ENCODE data around the gene POU6F1. TPM values are rescaled to one million over a fixed set of nuclear protein-coding genes. Genes with fewer than 3 reads are reported as not detected.

POU6F1 gene
- total and polyA plus RNA-seq, 2 experiments from 2014 or later: 1.8 to 3.0 TPM

- Histone ChIP-seq H3K4me1 (ENCODE audit: insufficient read depth) (no peaks in the 10 kb centered on the region), H3K36me3 (ENCODE audit: low read depth) (no peaks in the 10 kb centered on the region), H2AFZ (no peak overlapping the region), H3K9me2 (ENCODE audit: insufficient read depth) (no peaks in the 10 kb centered on the region), H3K9ac (no peak overlapping the region), H3K79me2 (ENCODE audit: insufficient read depth) (no peaks in the 10 kb centered on the region), H3K27ac (no peak overlapping the region), H3K27me3 (replicated peaks; ENCODE audit: insufficient read depth) (no peaks in the 10 kb centered on the region), H3K9me3 (ENCODE audit: low read depth) (no peaks in the 10 kb centered on the region), H3K4me3 (no peak overlapping the region), H3F3A (ENCODE audit: insufficient read depth) (no peaks in the 10 kb centered on the region), H3K4me2 (ENCODE audit: unreplicated experiment) (no peak overlapping the region), H4K20me1 (ENCODE audit: insufficient read depth) (no peaks in the 10 kb centered on the region)
- 86 to 89% methylated on average over 32 to 38 of the region's 38 CpGs for WGBS, 2 experiments (ENCODE audit: low coverage in 1 of 2, low lambda C conversion rate in 2 of 2, missing lambda C conversion rate in 2 of 2)
- DNase-seq: no peak
- in situ Hi-C loops (cut with MboI): no loop called here
- TF ChIP-seq EZH2 (IDR thresholded peaks at IDR 0.05; ENCODE audit: insufficient read depth, poor library complexity, severe bottlenecking) (no peak), EZH2phosphoT487 (IDR thresholded peaks at IDR 0.05; ENCODE audit: insufficient read depth, low read depth) (no peak)
Measured at GRCh38 chr12:51197736-51198567, 19.9 kb downstream of the POU6F1 start.

- 57 to 67% methylated on average over 9 of the region's 9 CpGs for WGBS, 2 experiments (ENCODE audit: low coverage in 1 of 2, low lambda C conversion rate in 2 of 2, missing lambda C conversion rate in 2 of 2)
Measured at GRCh38 chr12:51196547-51196946, 21.3 kb downstream of the POU6F1 start.

GRCh38 chr12:51195841-51196240 lies 22.0 kb downstream of the POU6F1 start:
- no peaks in the 10 kb centered on the region for H4K20me1 ChIP-seq (ENCODE audit: insufficient read depth)
- H3K4me2 ChIP-seq (ENCODE audit: unreplicated experiment): no peak overlapping the region
- no peak overlapping the region for H3K9ac ChIP-seq
- no peaks in the 10 kb centered on the region for H3K9me2 ChIP-seq (ENCODE audit: insufficient read depth)
- H3F3A ChIP-seq (ENCODE audit: insufficient read depth): no peaks in the 10 kb centered on the region
- H2AFZ ChIP-seq: no peak overlapping the region
- in situ Hi-C loops (cut with MboI): no loop called here
- no peak overlapping the region for H3K4me3 ChIP-seq
- no peak for DNase-seq
- TF ChIP-seq EZH2 (IDR thresholded peaks at IDR 0.05; ENCODE audit: insufficient read depth, poor library complexity, severe bottlenecking) (no peak), EZH2phosphoT487 (IDR thresholded peaks at IDR 0.05; ENCODE audit: insufficient read depth, low read depth) (no peak)
- H3K79me2 ChIP-seq (ENCODE audit: insufficient read depth): no peaks in the 10 kb centered on the region
- WGBS, 2 experiments (ENCODE audit: low coverage in 1 of 2, low lambda C conversion rate in 2 of 2, missing lambda C conversion rate in 2 of 2): 85 to 95% methylated on average over 6 to 7 of the region's 7 CpGs
- H3K36me3 ChIP-seq (ENCODE audit: low read depth): no peaks in the 10 kb centered on the region
- no peaks in the 10 kb centered on the region for H3K9me3 ChIP-seq (ENCODE audit: low read depth)
- H3K27me3 ChIP-seq (replicated peaks; ENCODE audit: insufficient read depth): no peaks in the 10 kb centered on the region
- no peaks in the 10 kb centered on the region for H3K4me1 ChIP-seq (ENCODE audit: insufficient read depth)
- no peak overlapping the region for H3K27ac ChIP-seq

More at GRCh38 chr12:51196547-51196946, 21.3 kb downstream of the POU6F1 start:
- DNase-seq: no peak
- Histone ChIP-seq H3K4me2 (ENCODE audit: unreplicated experiment) (no peak overlapping the region), H2AFZ (no peak overlapping the region), H3K79me2 (ENCODE audit: insufficient read depth) (no peaks in the 10 kb centered on the region), H3F3A (ENCODE audit: insufficient read depth) (no peaks in the 10 kb centered on the region), H3K4me1 (ENCODE audit: insufficient read depth) (no peaks in the 10 kb centered on the region), H3K4me3 (no peak overlapping the region), H3K9me3 (ENCODE audit: low read depth) (no peaks in the 10 kb centered on the region), H3K27ac (no peak overlapping the region), H3K9ac (no peak overlapping the region), H3K9me2 (ENCODE audit: insufficient read depth) (no peaks in the 10 kb centered on the region), H3K36me3 (ENCODE audit: low read depth) (no peaks in the 10 kb centered on the region), H3K27me3 (replicated peaks; ENCODE audit: insufficient read depth) (no peaks in the 10 kb centered on the region), H4K20me1 (ENCODE audit: insufficient read depth) (no peaks in the 10 kb centered on the region)
- TF ChIP-seq EZH2phosphoT487 (IDR thresholded peaks at IDR 0.05; ENCODE audit: insufficient read depth, low read depth) (no peak), EZH2 (IDR thresholded peaks at IDR 0.05; ENCODE audit: insufficient read depth, poor library complexity, severe bottlenecking) (no peak)
- in situ Hi-C loops (cut with MboI): no loop called here

- no peaks in the 10 kb centered on the region for H3K9me2 ChIP-seq (ENCODE audit: insufficient read depth)
- H3K27ac ChIP-seq: no peak overlapping the region
- H3K9me3 ChIP-seq (ENCODE audit: low read depth): no peaks in the 10 kb centered on the region
- TF ChIP-seq EZH2phosphoT487 (IDR thresholded peaks at IDR 0.05; ENCODE audit: insufficient read depth, low read depth): no peak
- TF ChIP-seq EZH2 (IDR thresholded peaks at IDR 0.05; ENCODE audit: insufficient read depth, poor library complexity, severe bottlenecking): no peak
- in situ Hi-C loops (cut with MboI): no loop called here
- H2AFZ ChIP-seq: no peak overlapping the region
- H3K79me2 ChIP-seq (ENCODE audit: insufficient read depth): no peaks in the 10 kb centered on the region
- H3F3A ChIP-seq (ENCODE audit: insufficient read depth): no peaks in the 10 kb centered on the region
- H3K4me2 ChIP-seq (ENCODE audit: unreplicated experiment): no peak overlapping the region
- no peak overlapping the region for H3K9ac ChIP-seq
- WGBS, 2 experiments (ENCODE audit: low coverage in 1 of 2, low lambda C conversion rate in 2 of 2, missing lambda C conversion rate in 2 of 2): 88 to 91% methylated on average over 5 of the region's 5 CpGs
- no peak for DNase-seq
- no peaks in the 10 kb centered on the region for H4K20me1 ChIP-seq (ENCODE audit: insufficient read depth)
- no peaks in the 10 kb centered on the region for H3K27me3 ChIP-seq (replicated peaks; ENCODE audit: insufficient read depth)
- no peak overlapping the region for H3K4me3 ChIP-seq
- H3K36me3 ChIP-seq (ENCODE audit: low read depth): no peaks in the 10 kb centered on the region
- H3K4me1 ChIP-seq (ENCODE audit: insufficient read depth): no peaks in the 10 kb centered on the region
Measured at GRCh38 chr12:51192284-51192671, 25.6 kb downstream of the POU6F1 start.

All from GM23248 (cell line).